Memory B cell (primary cell): ENCODE data around the gene LMOD3.
A peak's percentile ranks its signal among the peaks of the same experiment; 100 is the strongest.

Source experiments
- ATAC-seq: fragments of 150-1000 bp; cut with Tn5 transposase; 2 replicates; pipeline ENCODE4 v1.10.0; 2021; ENCODE audit warnings: low read depth, mild to moderate bottlenecking, moderate library complexity
- DNase-seq, 2 donors: peaks; one replicate each; pipeline ENCODE4 v3.0.0; 2022; ENCODE audit warnings: low spot score in 2 of 2
- H3K27ac Mint-ChIP-seq: one replicate; pipeline ENCODE4 v1.8.0; 2022; ENCODE audit warnings: mild to moderate bottlenecking, moderate library complexity, mixed read lengths
- H3K27me3 Mint-ChIP-seq: one replicate; pipeline ENCODE4 v1.8.0; 2022; ENCODE audit warnings: mixed read lengths
- H3K36me3 Mint-ChIP-seq: one replicate; pipeline ENCODE4 v1.8.0; 2022; ENCODE audit warnings: mild to moderate bottlenecking, mixed read lengths
- H3K4me1 Mint-ChIP-seq: one replicate; pipeline ENCODE4 v1.8.0; 2022; ENCODE audit warnings: mixed read lengths
- H3K4me3 Mint-ChIP-seq: one replicate; pipeline ENCODE4 v1.8.0; 2022; ENCODE audit warnings: mild to moderate bottlenecking, moderate library complexity, mixed read lengths
- H3K9me3 Mint-ChIP-seq: one replicate; pipeline ENCODE4 v1.8.0; 2022; ENCODE audit warnings: mixed read lengths

LMOD3 gene

DNA sequence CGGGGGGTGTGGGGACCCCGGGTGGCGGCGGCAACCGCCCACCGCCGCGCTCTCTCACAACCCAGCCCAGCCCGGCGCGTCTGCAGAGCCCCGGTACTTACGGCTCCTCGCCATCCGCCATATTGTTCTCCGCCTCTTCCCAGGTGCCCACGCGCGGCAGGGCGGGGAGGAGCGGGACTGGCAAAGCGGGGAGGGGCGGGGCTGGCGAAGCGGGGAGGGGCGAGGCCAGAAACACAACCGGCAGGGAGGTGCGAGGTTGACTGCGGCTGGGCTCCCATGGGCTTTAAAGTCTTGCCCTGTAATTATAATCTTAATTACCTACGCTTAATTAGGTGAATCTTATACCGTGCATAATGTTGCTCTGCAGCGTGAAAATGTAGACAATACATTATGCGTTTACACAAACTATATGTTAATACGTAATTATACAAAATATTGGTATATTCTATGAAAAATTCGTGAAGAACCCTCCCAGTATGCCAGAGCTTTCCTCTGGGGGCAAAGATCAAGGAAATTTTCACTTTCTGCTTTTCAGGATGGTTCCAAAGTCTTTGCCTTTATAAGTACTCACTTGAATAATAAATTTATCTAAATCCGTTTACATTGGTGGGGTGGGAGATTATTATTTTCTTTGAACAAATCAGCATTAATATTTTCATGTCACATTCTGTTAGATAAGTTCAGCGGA lies 42.0 kb downstream of the LMOD3 start, which contains the start of gene UBA3:
Gene UBA3 (minus strand): TSS at position 133 of the 688 bp plus-strand sequence. CDS start 12 bp downstream, at position 121.
- DNase-seq (peak; percentile 72 to 77), ATAC-seq (peak; percentile 66)
- H3K36me3 Mint-ChIP-seq: peaks cover 2% of the 10 kb centered on the region
- H3K4me3 Mint-ChIP-seq: peak within 1 kb of the TSS; percentile 84
- no peaks in the 10 kb centered on the region for H3K9me3 Mint-ChIP-seq
- peaks cover 36% of the 10 kb centered on the region for H3K4me1 Mint-ChIP-seq
- H3K27ac Mint-ChIP-seq: peak within 1 kb of the TSS; percentile 99
- H3K27me3 Mint-ChIP-seq: no peaks in the 10 kb centered on the region

DNA sequence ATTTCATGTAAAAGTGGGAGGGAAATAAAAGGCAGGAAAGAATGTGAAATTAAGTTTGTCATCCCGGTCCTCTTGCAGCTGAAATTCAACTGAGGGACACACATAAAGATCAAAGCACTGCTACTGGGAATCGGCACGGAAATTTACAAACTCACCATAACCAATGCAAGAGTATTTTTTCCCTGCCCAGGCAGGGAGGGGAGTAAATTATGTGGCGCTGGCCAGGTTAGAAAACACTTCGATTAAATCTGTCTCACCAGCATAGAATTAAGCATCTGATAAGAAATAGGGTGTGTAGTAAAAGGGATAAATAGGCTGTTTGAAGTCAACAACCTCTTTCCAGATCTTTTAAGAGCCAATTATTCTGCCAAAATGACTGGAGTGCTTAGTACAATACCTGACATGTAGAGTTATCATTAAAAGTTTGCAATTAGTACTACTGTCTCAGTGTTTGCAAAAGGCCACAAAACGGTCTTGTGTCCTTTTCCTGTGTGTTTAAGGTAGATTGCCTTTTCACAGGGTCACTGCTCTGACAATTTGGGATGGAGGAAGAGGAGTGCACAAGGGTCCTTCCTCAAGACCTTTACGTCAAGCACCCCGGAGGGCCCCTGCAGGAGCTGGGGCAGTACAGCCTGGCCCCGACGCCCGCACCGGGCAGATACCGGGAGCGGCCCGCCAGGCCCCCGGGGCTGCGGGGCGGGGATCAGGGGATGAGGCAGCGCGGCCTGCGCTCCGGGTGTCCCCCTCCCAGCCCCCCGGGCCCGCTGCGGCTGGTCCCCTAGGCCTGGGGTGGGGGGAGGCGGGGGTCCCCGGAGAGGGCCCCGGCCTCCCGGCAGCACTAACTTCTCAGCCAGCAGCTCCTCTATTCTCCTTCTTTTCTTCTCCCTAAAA lies 42.9 kb downstream of the LMOD3 start:
- no peaks in the 10 kb centered on the region for H3K27me3 Mint-ChIP-seq
- H3K9me3 Mint-ChIP-seq: no peaks in the 10 kb centered on the region
- ATAC-seq: no peak
- peaks cover 2% of the 10 kb centered on the region for H3K36me3 Mint-ChIP-seq
- no peak for DNase-seq
- peaks cover 35% of the 10 kb centered on the region for H3K4me1 Mint-ChIP-seq
- H3K27ac Mint-ChIP-seq: peak overlapping the region; percentile 99
- peak overlapping the region; percentile 84 for H3K4me3 Mint-ChIP-seq

DNA sequence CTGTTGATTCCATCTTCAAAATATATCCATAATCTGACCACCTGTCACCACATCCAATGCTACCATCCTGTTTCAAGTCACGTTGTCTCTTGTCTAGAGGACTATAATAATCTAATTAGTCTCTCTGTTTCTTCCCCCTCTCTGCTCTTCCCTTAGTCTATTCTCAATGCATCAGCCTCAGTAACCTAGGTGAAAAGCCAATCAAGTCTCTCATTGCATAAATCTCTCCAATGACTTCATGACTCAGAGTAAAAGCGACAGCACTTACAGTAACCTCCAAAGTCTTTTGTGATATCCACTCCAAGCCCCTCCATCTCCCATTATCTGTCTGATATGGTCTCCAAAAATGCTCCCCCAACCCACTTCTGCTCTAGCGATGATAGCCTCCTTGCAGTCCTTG lies 49.5 kb downstream of the LMOD3 start:
- Mint-ChIP-seq H3K27ac (peak overlapping the region; percentile 43), H3K36me3 (peaks cover 23% of the 10 kb centered on the region), H3K4me3 (no peak overlapping the region), H3K27me3 (no peaks in the 10 kb centered on the region), H3K9me3 (no peaks in the 10 kb centered on the region), H3K4me1 (peaks cover 21% of the 10 kb centered on the region)
- DNase-seq (no peak), ATAC-seq (no peak)

DNA sequence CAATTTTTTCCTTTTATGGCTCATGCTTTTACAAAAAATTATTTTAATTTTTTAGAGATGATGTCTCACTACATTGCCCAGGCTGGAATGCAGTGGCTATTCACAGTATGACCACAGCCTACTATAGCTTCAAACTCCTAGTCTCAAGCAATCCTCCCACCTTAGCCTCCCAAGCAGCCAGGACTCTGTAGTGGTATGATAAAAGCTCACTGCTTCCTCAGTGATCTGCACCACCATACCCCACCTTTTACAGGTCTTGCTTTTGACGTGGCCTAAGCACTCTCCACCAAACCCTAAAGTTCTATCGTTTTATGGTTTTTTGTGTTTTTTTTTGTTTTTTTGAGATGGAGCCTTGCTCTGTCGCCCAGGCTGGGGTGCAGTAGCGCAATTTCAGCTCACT lies 56.3 kb downstream of the LMOD3 start:
- ATAC-seq: no peak
- no peak overlapping the region for H3K4me3 Mint-ChIP-seq
- peaks cover 4% of the 10 kb centered on the region for H3K4me1 Mint-ChIP-seq
- no peaks in the 10 kb centered on the region for H3K9me3 Mint-ChIP-seq
- peaks cover 18% of the 10 kb centered on the region for H3K36me3 Mint-ChIP-seq
- H3K27me3 Mint-ChIP-seq: no peaks in the 10 kb centered on the region
- DNase-seq: no peak
- no peak overlapping the region for H3K27ac Mint-ChIP-seq

DNA sequence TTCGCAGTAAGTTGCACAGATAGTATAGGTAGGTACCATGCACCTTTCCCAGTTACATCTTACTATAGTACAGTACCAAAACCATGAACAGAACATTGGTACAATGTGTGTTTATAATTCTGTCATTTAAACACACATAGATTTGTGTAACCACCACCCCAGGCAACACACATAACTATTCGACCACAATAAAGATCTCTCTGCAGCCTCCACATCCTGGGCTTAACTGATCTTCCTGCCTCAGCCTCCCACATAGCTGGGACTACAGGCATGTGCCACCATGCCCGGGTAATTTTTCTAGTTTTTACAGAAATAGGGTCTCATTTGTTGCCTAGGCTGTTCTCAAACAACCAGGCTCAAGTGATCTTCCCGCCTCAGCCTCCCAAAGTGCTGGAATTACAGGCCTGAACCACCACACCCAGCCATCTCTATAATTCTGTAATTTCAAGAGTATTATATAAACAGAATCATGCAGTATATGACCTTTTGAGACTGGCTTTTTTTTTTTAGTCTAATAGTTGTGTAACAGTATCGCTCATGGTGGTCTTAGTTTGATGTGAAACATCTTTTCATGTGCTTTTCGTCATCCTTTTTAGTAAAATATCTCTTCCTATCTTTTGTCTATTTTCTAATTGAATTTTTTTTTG lies 57.0 kb downstream of the LMOD3 start:
- Mint-ChIP-seq H3K4me1 (no peaks in the 10 kb centered on the region), H3K27ac (no peak overlapping the region), H3K9me3 (no peaks in the 10 kb centered on the region), H3K4me3 (no peak overlapping the region), H3K36me3 (peaks cover 19% of the 10 kb centered on the region), H3K27me3 (no peaks in the 10 kb centered on the region)
- no peak for DNase-seq
- no peak for ATAC-seq

DNA sequence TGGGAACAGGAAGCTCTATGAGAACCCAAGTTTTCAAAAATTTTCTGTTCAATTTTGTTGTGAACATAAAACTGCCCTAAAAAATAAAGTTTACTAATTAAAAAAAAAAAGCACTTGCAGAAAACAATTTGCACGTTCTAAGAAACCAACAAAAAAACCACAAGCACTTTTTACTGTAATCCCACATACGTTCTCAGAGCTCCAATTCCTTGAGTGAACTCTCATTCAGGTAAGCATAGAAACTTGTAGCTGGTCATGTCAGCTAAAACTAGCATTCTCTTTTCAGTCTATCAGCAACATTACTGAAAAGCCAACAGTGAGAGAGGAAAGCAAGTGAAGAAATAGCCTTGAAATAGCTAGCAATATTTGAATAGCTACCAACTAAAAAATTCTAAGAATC lies 58.8 kb downstream of the LMOD3 start:
- Mint-ChIP-seq H3K27me3 (no peaks in the 10 kb centered on the region), H3K27ac (peak overlapping the region; percentile 60), H3K4me1 (peaks cover 12% of the 10 kb centered on the region), H3K4me3 (no peak overlapping the region), H3K36me3 (peaks cover 30% of the 10 kb centered on the region), H3K9me3 (no peaks in the 10 kb centered on the region)
- ATAC-seq (no peak), DNase-seq (no peak)

DNA sequence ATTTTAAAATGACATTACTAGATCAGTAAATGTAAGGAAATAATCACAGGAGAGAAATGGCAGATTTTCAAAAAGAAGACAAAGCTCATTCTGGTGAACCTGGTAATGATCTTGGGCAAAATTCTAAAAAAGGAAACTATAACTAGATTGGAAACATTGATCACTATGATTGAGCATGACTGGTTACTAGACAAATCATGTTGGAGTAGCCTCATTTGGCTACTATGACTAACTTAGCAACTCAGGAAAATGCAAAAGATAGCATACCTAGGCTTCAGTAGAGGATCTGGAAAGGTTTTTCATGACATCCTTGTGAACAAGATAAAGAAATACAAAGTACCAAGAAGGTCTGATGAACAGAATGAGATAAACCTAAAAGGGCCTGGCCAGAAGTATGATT lies 62.7 kb downstream of the LMOD3 start:
- ATAC-seq (no peak), DNase-seq (no peak)
- H3K27ac Mint-ChIP-seq: peak overlapping the region; percentile 92
- H3K4me1 Mint-ChIP-seq: peaks cover 17% of the 10 kb centered on the region
- H3K9me3 Mint-ChIP-seq: no peaks in the 10 kb centered on the region
- H3K27me3 Mint-ChIP-seq: no peaks in the 10 kb centered on the region
- peaks cover 32% of the 10 kb centered on the region for H3K36me3 Mint-ChIP-seq
- no peak overlapping the region for H3K4me3 Mint-ChIP-seq

DNA sequence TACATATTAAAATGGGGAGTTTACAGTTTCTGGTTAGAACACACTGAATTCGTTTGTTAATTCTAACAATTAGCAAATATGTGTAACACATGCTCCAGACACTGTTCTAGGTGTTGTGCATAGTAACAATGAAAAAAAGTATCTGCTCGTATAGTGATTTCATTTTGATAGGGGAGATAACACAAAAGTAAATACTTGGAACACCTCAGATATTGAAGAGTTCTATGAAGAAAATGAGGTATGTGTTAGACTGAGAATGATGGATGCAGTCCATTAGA lies 63.5 kb downstream of the LMOD3 start:
- no peak for ATAC-seq
- H3K4me1 Mint-ChIP-seq: peaks cover 17% of the 10 kb centered on the region
- no peak for DNase-seq
- H3K27me3 Mint-ChIP-seq: no peaks in the 10 kb centered on the region
- H3K36me3 Mint-ChIP-seq: peaks cover 30% of the 10 kb centered on the region
- H3K4me3 Mint-ChIP-seq: peak overlapping the region; percentile 3
- H3K27ac Mint-ChIP-seq: peak overlapping the region; percentile 92
- H3K9me3 Mint-ChIP-seq: no peaks in the 10 kb centered on the region

DNA sequence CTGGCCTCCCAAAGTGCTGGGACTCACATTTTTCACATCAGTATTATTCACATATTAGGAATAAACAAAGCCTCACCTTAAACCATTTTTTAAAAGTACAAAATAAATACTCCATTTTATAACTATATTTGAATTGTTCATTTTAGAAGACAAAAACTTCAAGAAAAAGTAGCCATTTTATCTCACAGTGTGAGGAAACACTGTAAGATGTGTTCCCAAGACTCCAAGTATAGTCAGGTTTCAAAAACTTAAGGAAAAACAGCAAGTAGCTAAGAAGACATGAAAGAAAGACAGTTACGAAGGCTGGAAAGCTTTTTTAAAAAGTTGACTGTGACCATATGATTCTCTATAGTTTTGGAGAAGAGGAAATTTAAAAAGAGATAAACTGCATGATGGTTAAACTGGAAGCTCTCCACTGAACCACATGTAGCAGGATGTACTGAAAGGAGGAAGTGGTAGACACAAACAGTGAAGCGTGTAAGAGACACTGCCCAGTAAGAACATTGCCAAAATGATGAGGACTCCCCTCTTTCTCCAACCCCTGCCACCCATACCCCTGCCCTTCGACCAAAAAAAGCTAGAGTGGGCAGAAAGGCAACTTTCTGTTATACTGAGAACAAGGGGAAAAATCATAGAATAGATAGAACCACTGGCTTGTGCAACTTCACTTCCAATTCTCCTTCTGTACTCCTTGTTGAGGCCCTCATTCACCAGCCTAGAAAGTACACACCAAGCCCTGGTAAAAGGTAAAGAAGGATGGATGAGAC lies 64.0 kb downstream of the LMOD3 start:
- Mint-ChIP-seq H3K27me3 (no peaks in the 10 kb centered on the region), H3K4me1 (peaks cover 17% of the 10 kb centered on the region), H3K9me3 (no peaks in the 10 kb centered on the region), H3K27ac (peak overlapping the region; percentile 92), H3K36me3 (peaks cover 27% of the 10 kb centered on the region), H3K4me3 (peak overlapping the region; percentile 67)
- peak in 1 of 2 donors; percentile 35 for DNase-seq
- ATAC-seq: peak; percentile 100
